GM18909 (cell line): ENCODE results near the gene PIK3R6.

Source experiments
- ATAC-seq: cut with Tn5 transposase; IDR thresholded peaks from one replicate; pipeline ENCODE4 v1.9.1; 2021; ENCODE audit warnings: mild to moderate bottlenecking; ENCODE audit not compliant: unreplicated experiment, poor library complexity

PIK3R6 gene, protein sequence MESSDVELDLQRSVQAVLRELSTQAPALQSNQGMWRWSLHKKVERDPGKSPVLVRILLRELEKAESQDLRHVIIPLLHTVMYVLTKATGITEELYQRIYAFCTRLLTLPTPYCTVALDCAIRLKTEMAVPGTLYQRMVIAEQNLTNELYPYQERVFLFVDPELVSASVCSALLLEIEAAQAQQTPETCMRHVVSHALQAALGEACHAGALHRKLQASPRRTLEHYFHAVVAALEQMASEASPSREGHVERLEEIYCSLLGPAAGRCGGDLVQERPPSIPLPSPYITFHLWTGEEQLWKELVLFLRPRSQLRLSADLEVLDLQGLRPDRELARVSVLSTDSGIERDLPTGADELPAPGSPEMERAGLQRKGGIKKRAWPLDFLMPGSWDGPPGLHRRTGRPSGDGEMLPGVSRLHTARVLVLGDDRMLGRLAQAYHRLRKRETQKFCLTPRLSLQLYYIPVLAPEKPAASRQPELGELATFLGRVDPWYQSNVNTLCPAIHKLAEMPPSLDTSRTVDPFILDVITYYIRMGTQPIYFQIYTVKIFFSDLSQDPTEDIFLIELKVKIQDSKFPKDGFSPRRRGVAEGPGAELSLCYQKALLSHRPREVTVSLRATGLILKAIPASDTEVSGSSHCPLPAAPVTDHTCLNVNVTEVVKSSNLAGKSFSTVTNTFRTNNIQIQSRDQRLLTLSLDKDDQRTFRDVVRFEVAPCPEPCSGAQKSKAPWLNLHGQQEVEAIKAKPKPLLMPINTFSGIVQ

DNA sequence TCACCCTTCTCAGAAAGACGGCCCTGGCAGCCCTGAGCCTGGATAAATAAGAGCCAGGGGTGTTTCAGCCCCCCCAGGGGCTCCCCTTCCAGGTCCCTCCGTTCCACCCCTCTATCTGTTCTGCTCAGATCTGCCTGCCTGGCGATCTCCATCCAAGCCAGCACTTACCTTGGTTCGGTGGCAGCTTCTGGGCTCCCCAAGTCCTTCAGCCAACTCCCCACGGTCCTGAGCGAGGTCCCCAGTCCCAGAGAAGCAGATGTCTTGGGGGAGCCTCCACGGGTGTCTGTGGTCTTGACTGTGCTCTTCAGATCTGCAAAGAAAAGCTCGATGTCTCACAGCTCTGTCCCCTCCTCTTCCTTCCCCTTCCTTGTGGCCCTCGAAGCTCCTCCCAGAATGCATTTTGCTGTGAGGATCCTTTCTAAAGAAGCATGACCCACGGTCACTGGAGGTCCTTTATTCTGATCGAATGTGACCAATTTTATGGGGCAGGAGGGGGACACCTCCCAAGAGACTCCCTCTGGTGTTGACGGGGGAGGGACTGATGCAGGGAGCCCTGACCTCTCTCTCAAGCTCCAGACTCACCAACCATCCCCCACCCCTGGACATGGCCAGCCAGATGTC lies at the start of gene PIK3R6:
TSS of gene PIK3R6 (minus strand) at position 314 of the 621 bp plus-strand sequence. CDS start 17,880 bp downstream, outside the sequence.
- no peak for ATAC-seq

DNA sequence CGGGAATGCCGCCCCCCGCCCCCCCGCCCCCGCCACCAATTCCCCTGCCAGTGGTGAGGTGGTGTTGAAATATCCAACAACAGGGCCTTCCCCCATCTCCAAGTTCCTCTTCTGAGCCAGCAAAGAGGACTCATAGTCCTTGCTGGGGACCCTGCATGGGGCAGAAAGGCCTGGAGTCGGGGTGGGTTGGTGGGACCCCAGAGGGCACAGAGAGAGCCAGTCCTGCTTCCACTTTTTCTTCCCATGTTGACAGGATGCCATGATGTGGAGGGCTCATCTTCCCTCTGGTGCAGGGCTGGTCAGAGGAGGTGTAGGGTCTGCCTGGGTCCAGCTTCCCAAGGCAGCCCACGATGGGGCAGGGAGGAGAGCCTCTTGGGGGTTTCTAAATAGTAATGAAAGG lies 49.0 kb upstream of the PIK3R6 start:
- ATAC-seq: no peak

DNA sequence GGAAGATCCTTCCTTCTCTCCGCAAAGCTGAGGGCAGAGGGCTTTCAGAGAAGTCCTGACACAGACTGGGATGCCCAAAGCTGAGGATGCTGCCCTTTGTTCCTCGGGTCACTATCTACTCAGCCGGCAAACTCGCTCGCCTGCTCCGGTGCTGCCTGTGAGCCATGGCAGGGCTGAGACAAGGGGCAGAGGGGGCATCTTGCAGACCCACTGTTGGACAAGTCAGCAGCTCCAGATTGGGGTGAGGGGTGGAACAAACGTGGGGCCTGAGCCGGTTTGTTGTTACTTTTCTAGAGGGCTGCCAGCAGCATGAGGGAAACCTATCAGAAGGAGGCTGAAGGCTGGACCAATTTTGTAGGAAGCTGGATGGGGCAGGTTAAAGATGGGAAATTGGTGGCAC lies 47.1 kb upstream of the PIK3R6 start:
- no peak for ATAC-seq

DNA sequence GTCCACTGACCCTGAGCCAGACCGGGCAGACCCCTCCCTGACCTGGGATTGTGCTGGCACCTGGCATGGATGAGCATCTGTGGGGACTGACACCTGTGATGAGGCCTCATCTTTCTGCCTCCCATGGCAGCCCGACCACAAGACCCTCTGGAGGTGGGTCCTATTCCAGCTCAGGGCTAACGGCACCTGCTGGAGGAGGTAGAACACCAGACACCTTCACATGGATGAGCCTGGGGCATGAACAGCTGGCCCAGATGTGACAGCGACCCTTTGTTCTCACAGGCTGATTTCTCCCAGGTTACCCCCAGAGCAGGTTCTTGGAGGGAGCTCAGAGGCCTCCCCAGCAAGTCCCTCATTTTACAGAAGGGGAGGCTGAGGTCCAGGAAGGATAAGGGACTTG lies 46.4 kb upstream of the PIK3R6 start:
- no peak for ATAC-seq

DNA sequence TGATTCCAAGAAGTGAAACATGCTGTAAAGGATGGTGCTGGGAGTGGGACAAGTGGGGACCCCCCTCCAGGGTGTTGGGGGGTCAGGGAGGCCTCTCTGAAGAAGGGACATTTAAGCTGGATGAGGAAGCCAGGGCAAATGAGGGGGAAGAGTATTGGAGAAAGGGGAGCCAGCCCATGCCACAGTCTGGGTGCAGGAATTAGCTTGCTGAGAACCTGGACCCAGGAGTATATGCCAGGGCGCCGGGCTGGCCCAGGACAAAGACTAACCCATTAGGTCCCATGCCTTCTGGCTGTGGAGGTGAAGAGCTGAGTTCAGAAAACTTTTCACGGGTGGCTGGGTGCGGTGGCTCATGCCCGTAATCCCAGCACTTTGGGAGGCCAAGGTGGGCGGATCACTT lies 45.6 kb upstream of the PIK3R6 start:
- ATAC-seq: no peak

DNA sequence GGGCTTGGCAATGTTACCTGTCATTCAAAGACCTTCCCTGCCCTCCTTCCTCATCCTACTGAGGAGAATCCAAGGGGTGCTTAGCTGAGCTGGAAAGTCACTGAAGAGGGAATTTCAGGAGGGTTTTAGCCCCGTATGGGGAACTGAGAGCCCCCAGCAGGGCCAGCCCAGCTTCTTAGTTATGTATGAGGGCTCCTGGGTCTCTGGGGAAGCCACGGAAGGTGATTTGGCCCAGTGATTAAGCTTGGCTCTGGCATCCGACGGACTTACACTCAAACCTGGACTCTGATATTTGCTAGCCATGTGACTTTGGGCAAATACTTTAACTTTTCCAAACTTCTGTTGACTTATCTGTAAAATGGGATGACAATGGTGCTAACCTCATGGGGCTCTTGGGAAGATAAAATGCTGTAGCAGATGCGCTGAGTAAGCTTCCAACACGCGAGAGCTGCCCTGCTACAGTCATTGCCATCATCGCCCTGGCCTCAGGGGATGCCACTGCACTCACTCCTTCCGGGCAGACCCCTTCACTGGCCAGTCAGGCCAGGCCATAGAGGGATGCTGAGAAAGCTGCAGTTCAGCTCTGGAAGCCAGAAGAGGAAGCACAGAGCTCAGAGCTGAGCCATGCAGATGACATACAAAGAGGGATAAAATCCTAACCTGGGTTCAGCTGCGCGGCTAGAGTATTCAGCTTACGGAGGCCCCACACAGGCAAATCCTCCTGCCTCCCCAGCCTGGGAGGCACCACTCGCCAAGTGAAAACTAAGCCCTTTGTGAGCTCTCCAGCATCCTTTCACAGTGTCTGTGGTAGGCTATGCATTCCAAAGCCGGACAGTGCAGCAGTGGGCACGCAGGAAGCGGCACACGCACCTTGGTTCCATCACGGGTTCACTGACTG lies 44.9 kb upstream of the PIK3R6 start:
- ATAC-seq: no peak

DNA sequence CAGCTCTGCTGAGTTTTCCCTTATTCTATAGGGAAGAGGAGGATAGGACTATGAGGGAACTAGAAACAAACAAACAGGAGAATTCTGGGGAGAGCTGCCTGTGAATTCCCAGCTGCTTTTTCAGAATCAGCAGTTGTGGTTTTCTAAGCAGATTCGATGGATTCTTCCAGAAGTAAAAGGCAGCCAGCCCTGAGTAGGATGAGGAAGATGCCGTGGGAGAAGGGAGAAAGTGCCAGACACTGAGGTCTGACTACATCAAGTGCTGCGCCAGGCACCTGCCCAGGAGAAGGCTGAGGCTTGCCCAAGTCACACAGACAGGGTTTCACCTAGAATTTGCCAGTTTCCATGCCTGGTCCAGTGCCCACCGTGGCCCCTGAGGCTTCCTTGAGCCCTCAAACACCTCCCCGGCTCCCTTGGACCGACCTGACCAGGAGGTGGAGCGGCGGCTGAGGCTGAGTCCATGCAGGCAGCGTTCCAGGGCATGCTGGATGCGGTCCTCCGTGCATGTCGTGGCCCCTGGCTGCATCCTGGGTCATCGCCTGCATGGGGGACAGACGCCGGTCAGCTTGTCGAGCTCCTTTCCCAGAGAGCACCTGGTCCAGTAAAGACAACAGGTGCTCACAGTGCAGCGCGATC lies 43.6 kb upstream of the PIK3R6 start:
- no peak for ATAC-seq

DNA sequence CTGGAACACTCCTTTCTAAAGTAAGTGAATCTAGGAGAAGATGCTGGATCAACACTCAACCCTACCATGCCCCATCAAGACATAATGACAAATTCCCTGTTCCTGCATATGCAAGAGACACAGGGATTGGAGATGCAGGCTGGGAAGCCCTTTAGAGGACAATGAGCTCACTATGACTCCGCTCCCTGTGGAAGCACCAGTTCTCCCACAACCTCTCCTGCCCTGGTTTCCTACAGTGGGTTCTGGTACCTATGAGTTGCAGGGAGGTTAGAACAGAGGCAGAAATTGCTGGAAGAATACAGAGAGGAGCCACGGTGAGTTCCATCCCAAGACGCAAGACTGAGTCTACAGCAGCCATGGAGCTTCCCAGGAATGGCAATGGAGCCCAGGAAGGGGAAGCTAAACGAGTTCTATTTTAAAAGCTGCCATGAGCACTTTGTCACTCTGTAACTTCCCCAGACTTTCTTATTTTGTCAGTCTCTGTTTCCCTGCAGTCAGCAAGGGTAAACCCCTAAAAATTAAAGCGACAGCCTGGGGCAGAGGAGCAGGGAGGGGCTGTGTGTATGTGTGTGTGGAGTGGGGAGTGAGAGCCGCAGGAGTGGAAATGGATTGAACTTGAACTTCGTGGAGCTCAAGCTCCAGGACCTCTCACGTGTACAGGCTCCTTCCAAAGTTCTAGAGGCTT lies 42.3 kb upstream of the PIK3R6 start:
- ATAC-seq: no peak

DNA sequence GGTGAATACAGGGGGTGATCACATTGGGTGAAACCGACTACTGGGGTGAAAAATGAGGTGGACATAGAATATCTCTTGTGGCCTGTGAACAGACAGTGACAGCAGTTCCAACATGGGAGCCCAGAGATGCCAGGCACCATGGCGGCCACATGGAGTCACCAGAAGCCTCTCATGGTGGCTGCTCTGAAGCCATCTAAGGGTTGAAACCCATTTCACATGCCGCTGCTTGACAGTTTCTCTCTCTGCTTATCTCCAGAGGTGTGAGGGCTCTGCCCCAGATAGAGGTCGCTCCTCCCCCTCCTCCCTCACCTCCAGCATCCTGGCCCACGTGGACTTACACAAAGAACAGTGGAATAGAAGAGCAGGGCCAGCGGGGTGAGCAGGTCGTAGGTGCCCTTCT lies 37.9 kb upstream of the PIK3R6 start:
- ATAC-seq: no peak

DNA sequence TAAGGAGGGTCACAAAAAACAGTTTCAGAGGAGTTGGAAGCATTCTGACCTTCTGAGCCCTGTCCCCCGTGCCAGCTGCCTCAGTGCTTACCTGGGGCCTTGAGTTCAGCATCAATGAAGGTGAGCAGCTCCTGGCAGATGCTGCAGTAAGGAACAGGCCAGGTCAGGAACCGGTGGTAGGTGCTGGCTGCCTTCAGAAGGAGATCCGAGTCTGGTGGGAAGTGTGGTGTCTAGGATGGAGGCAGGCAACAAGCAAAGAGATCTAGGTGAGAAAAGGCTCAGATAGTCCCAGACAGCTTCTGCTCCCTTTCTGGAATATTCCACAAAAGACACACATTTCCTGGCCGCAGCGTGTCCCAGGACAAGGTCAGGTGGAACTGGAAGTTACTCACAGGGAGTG lies 37.2 kb upstream of the PIK3R6 start:
- no peak for ATAC-seq

DNA sequence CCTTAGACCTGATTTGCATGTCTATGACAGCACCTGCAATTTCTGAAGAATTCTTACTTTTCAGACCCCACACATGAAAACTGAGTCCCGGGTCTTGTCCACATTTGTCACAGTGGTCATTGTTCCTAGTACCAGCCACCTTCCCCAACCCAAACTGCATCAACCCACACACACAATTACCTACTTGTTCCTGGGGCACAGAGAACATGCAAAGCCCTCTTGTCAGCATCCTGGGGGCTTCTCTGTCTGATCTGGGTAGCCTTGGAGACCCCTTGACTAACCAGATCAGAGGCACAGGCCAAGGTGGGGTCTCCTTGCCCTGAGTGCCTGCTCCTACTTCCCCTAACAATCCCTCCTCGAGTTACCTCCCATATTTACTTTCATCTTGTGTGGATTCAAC lies 36.7 kb upstream of the PIK3R6 start:
- ATAC-seq: no peak

DNA sequence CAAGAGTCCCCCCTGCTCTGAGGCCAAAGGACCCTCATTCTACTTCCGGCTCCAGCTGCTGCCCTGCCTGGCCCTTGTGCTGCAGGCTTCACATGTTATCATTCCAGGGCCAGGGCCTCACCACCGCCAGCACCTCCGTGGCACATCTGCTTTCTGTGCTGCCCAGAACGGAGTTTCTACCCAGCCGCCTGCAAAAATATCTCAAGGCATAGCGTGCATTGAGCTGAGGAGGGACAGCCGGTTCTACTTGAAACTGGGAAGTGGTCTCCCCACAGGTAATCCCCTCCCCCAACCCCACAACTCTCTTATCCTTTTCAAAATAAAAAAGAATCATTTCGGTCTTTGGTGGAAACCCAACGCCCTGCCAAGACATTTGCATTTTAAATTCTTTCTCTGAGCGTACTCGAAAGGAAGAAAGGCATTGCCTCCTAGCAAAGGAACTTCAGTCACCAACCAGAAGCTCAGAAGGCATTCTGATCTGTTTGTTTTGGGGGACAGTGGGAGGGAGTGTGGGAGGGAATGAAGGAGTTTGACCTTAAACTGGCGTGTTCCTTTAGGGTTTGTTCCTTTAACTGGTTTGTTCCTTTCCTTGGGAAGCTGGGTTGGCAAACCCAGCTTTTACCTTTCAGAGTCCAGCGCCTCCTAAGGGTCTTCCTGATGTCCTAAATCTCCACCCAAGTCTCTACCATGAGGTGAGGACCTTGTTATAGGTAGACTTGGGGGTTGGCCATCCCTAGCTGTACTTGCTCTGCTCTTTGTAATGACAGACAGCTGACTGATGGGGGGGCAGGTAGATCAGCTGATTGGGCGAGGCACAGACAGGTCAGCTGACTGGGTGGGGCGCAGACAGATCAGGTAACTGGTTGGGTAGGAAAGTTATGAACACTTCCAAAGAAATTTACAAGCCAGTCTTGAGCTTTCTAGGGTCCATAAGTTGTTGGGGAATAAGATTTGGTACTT lies 33.4 kb upstream of the PIK3R6 start:
- ATAC-seq: peak; percentile 40

DNA sequence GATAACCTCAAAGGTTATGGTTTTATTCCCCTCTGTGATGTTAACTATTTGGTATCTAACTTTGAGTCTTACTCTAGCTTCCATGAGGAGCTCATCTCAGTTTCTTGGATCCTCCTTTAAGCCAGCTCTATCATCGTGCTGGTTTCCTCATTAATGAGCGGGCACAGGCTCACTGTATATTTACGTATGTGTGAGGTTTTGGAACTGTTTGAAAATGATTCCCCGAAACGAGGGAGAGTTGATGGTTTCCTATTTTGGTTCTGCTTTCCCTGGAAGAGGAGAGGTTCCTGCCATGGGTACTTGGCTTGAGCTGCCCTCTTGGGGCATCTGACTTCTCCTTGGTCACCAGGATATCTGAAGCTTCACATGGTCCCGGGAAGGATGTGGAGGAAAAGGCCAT lies 32.7 kb upstream of the PIK3R6 start:
- ATAC-seq: no peak

DNA sequence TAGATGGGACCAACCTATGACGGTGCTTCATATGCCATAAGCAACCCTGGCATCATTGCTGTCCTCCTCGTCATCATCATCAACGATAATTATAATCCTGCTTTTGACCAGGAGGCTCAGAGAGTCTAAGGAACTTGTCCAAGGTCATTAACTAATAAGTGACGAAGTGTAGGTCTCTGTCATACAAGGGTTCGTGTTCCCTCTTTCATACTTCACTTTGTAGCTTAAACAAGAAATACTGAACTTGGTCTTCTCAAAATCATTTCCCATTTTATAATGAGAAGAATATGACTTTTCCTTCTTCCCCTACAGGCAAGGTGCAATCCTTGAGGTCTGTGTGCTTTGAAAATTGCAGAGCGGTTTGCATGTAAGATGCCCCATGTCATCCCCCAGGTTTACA lies 31.2 kb upstream of the PIK3R6 start:
- no peak for ATAC-seq

DNA sequence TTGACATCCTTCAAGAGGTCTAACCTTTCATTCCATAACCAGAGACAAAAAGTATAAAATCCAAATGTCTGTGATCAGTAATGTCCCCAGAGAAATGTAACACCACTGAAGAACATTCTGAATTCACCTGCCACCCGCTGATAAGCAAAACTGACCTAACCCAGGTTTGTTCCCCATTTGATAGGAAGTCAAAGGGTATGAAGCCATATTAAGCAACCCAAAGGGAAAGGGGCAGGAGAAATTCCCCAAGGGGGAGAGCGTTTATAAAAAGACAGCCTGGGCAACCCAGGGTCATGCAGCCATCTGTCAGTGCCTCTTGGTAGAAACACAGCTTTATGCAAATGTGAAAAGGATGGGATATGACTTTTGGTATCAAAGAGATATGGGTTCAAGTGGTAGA lies 30.7 kb upstream of the PIK3R6 start:
- no peak for ATAC-seq

DNA sequence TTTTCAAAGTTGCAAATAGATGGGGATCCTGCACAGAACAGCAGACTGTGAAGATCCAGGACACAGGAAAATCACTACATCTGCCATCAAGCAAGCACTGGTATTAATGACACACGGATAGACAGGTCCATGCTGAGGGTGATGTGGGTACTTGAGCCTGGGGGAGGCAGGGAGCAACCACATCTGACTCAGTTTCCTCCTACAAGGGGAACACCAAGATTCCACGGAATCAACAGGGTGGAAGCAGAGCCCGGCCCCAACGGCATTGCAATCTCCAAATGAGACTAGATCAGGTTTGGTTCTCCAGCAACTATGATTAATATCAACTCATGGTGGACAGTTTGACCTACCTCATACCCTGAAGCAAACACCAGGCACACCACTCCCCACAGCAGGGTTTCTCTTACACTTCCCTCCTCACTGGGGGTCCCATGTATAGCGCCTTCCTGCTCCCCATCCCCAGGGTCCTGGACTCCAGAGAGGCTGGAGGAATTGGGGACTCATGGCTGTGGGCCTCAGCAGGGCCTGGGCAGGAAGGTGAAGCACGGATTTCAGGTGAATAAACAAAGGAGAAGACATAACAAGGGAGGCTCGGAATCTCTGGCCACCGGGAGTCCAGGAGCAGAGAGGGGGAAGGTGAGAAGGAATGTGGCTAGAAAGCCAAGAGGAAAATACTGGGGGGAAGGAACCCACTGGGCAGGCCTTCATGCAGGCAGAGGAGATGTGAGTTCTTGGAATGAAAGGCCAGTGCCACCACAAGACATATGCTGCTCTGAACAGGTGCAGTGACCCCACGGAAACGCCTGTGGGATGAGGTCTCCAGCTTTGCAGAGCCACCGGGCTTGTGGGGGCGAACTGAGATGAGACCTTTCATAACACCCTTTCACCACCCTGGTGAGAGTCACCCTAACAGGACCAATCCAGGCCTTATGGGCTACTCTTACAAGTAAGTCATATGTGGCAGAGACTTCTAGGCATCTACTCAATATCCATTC lies 29.5 kb upstream of the PIK3R6 start:
- ATAC-seq: no peak

DNA sequence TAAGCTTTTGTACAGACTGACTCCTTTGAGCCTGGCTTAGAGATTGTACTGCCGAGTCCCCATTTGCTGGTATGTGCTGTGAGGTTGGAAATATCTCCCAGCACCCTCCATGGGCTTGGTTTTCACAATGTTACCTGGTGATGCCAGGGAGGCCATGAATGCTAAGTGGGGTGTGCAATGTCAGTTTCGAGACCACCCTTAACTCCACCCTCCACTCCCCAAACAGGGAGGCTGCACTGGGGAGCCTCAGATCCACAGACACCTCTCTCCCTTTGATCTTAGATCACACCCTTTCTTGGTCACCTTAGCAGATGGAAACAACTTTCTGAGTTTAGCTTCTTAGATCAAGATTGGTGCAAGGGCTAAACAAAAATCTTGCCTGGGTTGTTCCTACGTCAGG lies 28.6 kb upstream of the PIK3R6 start:
- ATAC-seq: no peak
